HepG2 (cell line): Measurements from ENCODE around the gene UBL4B. TPM values are rescaled to one million over a fixed set of nuclear protein-coding genes. Genes with fewer than 3 reads are reported as not detected.

Experiments
- CHD4 ChIP-seq: fragments of 200-600 bp; sonication (generic); IDR thresholded peaks from 2 replicates; pipeline ENCODE4 v1.7.0; 2017; ENCODE audit warnings: mild to moderate bottlenecking, low read length, borderline replicate concordance
- HDAC2 ChIP-seq: sonication (generic); formaldehyde crosslinking; IDR thresholded peaks from 2 replicates; pipeline ENCODE4 v1.4.0; 2020; ENCODE audit warnings: missing genetic modification reagents
- MATR3 ChIP-seq: sonication (generic); formaldehyde crosslinking; IDR thresholded peaks from 2 replicates; pipeline ENCODE4 v1.4.0; 2020; ENCODE audit warnings: missing genetic modification reagents
- NBN ChIP-seq: fragments of 450-650 bp; conservative IDR thresholded peaks from 2 replicates; pipeline ENCODE4 v1.6.1; 2017
- PTBP1 ChIP-seq: fragments of 200-400 bp; formaldehyde crosslinking; IDR thresholded peaks from 2 replicates; pipeline ENCODE4 v1.6.1; 2018; ENCODE audit warnings: low read length, low read depth; ENCODE audit not compliant: poor library complexity, severe bottlenecking
- SNAPC2 ChIP-seq: sonication (generic); formaldehyde crosslinking; IDR thresholded peaks from 2 replicates; pipeline ENCODE4 v1.8.1; 2022; ENCODE audit warnings: mild to moderate bottlenecking, missing genetic modification reagents
- ZBTB7A ChIP-seq: sonication (generic); formaldehyde crosslinking; IDR thresholded peaks from 2 replicates; pipeline ENCODE4 v1.8.0; 2022; ENCODE audit warnings: mild to moderate bottlenecking, missing genetic modification reagents
- ZFP82 ChIP-seq: sonication (generic); formaldehyde crosslinking; IDR thresholded peaks from 2 replicates; pipeline ENCODE4 v1.5.1; 2020; ENCODE audit warnings: mild to moderate bottlenecking, missing genetic modification reagents, borderline replicate concordance
- ZNF562 ChIP-seq: sonication (generic); formaldehyde crosslinking; IDR thresholded peaks from 2 replicates; pipeline ENCODE4 v1.8.0; 2022; ENCODE audit warnings: missing genetic modification reagents, borderline replicate concordance
- polyA plus RNA-seq, 8 experiments: library from polyadenylated mRNA; depleted of rRNA in 3 of 8; stranded (reverse) in 7 of 8; unstranded in 1 of 8; fragments of >200 nt; fragmentation: Illumina TruSeq in 4 of 8; extraction: Trizol in 4 of 8; gene quantifications; 2 replicates each; pipeline versions ENCODE4 v1.2.1 to v1.2.3, GENCODE V29; 2011 to 2016; ENCODE audit warnings: low read depth in 4 of 8, missing spikeins in 1 of 8, mixed read lengths in 1 of 8; ENCODE audit not compliant: insufficient read depth in 1 of 8
- total RNA-seq, 5 experiments: library from RNA; depleted of rRNA; stranded (reverse); fragments of >200 nt; fragmentation: Illumina TruSeq; extraction: Trizol; gene quantifications; 2 replicates each; pipeline ENCODE4 v1.2.3, GENCODE V29; 2016; ENCODE audit warnings: low read depth in 1 of 5
- TF ChIP-seq, protein P1 (sequence below): sonication (generic); formaldehyde crosslinking; IDR thresholded peaks from 2 replicates; pipeline ENCODE4 v1.4.0; 2020; ENCODE audit warnings: missing genetic modification reagents, mild to moderate bottlenecking, borderline replicate concordance
- TF ChIP-seq, protein P2 (sequence below): sonication (generic); formaldehyde crosslinking; IDR thresholded peaks from 2 replicates; pipeline ENCODE4 v1.9.0; 2021; ENCODE audit warnings: missing genetic modification reagents, mild to moderate bottlenecking, borderline replicate concordance
- TF ChIP-seq, protein P3 (sequence below): sonication (generic); formaldehyde crosslinking; IDR thresholded peaks from 2 replicates; pipeline ENCODE4 v1.4.0; 2020; ENCODE audit warnings: missing genetic modification reagents
- TF ChIP-seq, protein P4 (sequence below): IDR thresholded peaks from 2 replicates; pipeline ENCODE4 v1.6.1; 2016; ENCODE audit warnings: low read depth, missing genetic modification reagents, missing compliant biosample characterization
- TF ChIP-seq, protein P5 (sequence below): sonication (generic); formaldehyde crosslinking; IDR thresholded peaks from 2 replicates; pipeline ENCODE4 v1.4.0; 2020; ENCODE audit warnings: missing genetic modification reagents

The UBL4B gene
- total and polyA plus RNA-seq, 2 of the 13 experiments (the other 11 are each of a cell fraction or from before 2014, with no cell fraction given), result not detected

DNA sequence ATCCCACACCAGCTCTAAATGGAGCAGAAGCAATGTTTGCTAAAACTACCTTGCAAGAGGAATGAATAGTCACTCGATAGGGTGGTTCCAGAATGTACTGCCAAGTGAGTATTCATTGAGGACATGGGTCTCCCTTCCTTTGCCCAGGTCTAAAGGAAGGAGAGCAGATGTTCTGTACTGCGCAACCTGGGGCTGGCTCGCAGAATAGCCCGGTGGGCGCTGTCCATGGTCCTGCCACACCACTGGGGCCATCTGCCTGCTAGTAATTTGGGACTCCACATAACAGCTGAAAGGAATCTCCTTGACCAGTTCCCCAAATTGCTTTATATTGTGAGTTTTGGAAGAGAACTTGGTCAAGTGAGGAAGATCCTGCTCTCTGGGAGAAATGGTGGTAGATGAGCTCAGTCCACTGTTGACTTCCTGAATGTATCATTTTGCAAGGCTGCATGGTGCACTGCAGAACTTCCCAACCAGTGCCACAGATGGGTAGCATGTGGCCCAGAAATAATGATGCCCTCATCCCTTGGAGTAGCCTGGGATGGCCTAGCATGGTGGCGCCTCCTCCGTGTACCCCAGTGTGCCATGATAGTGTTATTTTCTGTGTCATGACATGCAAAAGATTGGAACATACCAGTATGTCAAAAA is 43.8 kb downstream of the UBL4B start (continued):
- TF ChIP-seq, protein P1, sequence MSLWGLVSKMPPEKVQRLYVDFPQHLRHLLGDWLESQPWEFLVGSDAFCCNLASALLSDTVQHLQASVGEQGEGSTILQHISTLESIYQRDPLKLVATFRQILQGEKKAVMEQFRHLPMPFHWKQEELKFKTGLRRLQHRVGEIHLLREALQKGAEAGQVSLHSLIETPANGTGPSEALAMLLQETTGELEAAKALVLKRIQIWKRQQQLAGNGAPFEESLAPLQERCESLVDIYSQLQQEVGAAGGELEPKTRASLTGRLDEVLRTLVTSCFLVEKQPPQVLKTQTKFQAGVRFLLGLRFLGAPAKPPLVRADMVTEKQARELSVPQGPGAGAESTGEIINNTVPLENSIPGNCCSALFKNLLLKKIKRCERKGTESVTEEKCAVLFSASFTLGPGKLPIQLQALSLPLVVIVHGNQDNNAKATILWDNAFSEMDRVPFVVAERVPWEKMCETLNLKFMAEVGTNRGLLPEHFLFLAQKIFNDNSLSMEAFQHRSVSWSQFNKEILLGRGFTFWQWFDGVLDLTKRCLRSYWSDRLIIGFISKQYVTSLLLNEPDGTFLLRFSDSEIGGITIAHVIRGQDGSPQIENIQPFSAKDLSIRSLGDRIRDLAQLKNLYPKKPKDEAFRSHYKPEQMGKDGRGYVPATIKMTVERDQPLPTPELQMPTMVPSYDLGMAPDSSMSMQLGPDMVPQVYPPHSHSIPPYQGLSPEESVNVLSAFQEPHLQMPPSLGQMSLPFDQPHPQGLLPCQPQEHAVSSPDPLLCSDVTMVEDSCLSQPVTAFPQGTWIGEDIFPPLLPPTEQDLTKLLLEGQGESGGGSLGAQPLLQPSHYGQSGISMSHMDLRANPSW, result no peak
- TF ChIP-seq SNAPC2, result no peak
- TF ChIP-seq ZNF562 (CRISPR knock-in tag), result no peak
- TF ChIP-seq CHD4, result no peak
- TF ChIP-seq, protein P2, sequence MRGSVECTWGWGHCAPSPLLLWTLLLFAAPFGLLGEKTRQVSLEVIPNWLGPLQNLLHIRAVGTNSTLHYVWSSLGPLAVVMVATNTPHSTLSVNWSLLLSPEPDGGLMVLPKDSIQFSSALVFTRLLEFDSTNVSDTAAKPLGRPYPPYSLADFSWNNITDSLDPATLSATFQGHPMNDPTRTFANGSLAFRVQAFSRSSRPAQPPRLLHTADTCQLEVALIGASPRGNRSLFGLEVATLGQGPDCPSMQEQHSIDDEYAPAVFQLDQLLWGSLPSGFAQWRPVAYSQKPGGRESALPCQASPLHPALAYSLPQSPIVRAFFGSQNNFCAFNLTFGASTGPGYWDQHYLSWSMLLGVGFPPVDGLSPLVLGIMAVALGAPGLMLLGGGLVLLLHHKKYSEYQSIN (CRISPR knock-in tag), result no peak
- TF ChIP-seq NBN, result no peak
- TF ChIP-seq ZFP82 (CRISPR knock-in tag), result no peak
- no peak for TF ChIP-seq ZBTB7A
- TF ChIP-seq, protein P3, sequence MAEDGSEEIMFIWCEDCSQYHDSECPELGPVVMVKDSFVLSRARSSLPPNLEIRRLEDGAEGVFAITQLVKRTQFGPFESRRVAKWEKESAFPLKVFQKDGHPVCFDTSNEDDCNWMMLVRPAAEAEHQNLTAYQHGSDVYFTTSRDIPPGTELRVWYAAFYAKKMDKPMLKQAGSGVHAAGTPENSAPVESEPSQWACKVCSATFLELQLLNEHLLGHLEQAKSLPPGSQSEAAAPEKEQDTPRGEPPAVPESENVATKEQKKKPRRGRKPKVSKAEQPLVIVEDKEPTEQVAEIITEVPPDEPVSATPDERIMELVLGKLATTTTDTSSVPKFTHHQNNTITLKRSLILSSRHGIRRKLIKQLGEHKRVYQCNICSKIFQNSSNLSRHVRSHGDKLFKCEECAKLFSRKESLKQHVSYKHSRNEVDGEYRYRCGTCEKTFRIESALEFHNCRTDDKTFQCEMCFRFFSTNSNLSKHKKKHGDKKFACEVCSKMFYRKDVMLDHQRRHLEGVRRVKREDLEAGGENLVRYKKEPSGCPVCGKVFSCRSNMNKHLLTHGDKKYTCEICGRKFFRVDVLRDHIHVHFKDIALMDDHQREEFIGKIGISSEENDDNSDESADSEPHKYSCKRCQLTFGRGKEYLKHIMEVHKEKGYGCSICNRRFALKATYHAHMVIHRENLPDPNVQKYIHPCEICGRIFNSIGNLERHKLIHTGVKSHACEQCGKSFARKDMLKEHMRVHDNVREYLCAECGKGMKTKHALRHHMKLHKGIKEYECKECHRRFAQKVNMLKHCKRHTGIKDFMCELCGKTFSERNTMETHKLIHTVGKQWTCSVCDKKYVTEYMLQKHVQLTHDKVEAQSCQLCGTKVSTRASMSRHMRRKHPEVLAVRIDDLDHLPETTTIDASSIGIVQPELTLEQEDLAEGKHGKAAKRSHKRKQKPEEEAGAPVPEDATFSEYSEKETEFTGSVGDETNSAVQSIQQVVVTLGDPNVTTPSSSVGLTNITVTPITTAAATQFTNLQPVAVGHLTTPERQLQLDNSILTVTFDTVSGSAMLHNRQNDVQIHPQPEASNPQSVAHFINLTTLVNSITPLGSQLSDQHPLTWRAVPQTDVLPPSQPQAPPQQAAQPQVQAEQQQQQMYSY (CRISPR knock-in tag), result no peak
- TF ChIP-seq MATR3 (CRISPR knock-in tag), result no peak
- TF ChIP-seq, protein P4, sequence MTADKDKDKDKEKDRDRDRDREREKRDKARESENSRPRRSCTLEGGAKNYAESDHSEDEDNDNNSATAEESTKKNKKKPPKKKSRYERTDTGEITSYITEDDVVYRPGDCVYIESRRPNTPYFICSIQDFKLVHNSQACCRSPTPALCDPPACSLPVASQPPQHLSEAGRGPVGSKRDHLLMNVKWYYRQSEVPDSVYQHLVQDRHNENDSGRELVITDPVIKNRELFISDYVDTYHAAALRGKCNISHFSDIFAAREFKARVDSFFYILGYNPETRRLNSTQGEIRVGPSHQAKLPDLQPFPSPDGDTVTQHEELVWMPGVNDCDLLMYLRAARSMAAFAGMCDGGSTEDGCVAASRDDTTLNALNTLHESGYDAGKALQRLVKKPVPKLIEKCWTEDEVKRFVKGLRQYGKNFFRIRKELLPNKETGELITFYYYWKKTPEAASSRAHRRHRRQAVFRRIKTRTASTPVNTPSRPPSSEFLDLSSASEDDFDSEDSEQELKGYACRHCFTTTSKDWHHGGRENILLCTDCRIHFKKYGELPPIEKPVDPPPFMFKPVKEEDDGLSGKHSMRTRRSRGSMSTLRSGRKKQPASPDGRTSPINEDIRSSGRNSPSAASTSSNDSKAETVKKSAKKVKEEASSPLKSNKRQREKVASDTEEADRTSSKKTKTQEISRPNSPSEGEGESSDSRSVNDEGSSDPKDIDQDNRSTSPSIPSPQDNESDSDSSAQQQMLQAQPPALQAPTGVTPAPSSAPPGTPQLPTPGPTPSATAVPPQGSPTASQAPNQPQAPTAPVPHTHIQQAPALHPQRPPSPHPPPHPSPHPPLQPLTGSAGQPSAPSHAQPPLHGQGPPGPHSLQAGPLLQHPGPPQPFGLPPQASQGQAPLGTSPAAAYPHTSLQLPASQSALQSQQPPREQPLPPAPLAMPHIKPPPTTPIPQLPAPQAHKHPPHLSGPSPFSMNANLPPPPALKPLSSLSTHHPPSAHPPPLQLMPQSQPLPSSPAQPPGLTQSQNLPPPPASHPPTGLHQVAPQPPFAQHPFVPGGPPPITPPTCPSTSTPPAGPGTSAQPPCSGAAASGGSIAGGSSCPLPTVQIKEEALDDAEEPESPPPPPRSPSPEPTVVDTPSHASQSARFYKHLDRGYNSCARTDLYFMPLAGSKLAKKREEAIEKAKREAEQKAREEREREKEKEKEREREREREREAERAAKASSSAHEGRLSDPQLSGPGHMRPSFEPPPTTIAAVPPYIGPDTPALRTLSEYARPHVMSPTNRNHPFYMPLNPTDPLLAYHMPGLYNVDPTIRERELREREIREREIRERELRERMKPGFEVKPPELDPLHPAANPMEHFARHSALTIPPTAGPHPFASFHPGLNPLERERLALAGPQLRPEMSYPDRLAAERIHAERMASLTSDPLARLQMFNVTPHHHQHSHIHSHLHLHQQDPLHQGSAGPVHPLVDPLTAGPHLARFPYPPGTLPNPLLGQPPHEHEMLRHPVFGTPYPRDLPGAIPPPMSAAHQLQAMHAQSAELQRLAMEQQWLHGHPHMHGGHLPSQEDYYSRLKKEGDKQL, result no peak
- TF ChIP-seq HDAC2 (CRISPR knock-in tag), result peak; percentile 33; the same call in 1 of the 2 replicates
- TF ChIP-seq PTBP1, result no peak
- TF ChIP-seq, protein P5, sequence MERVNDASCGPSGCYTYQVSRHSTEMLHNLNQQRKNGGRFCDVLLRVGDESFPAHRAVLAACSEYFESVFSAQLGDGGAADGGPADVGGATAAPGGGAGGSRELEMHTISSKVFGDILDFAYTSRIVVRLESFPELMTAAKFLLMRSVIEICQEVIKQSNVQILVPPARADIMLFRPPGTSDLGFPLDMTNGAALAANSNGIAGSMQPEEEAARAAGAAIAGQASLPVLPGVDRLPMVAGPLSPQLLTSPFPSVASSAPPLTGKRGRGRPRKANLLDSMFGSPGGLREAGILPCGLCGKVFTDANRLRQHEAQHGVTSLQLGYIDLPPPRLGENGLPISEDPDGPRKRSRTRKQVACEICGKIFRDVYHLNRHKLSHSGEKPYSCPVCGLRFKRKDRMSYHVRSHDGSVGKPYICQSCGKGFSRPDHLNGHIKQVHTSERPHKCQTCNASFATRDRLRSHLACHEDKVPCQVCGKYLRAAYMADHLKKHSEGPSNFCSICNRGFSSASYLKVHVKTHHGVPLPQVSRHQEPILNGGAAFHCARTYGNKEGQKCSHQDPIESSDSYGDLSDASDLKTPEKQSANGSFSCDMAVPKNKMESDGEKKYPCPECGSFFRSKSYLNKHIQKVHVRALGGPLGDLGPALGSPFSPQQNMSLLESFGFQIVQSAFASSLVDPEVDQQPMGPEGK (CRISPR knock-in tag), result no peak
